Right lobe of liver (tissue), 6 donors: Measurements from ENCODE around the gene IFT88. TPM values are rescaled to one million over a fixed set of nuclear protein-coding genes. Genes with fewer than 3 reads are reported as not detected.

Experiments
- ATAC-seq, 4 donors: fragments of 200-7000 bp; cut with Tn5 transposase; one replicate each; pipeline ENCODE4 v1.9.1; 2020; ENCODE audit warnings: mild to moderate bottlenecking in 4 of 4, moderate library complexity in 4 of 4
- DNase-seq, 3 donors: peaks; one replicate each; pipeline ENCODE4 v3.0.0-alpha.2; 2020
- H3K27ac ChIP-seq, 3 donors: fragments of 200-600 bp; one replicate each; pipeline ENCODE4 v1.8.0; 2022
- H3K27me3 ChIP-seq, 2 donors: fragments of 200-600 bp; one replicate each; pipeline ENCODE4 v1.8.0; 2022
- H3K36me3 ChIP-seq, 4 donors: fragments of 200-600 bp; sonication (generic) in 1 of 4; one replicate each; pipeline versions ENCODE4 v1.5.1 to v1.8.0; 2017 to 2022; ENCODE audit warnings: control low read depth in 1 of 4
- H3K4me1 ChIP-seq, 4 donors: fragments of 200-600 bp; sonication (generic) in 1 of 4; one replicate each; pipeline versions ENCODE4 v1.5.1 to v1.8.0; 2017 to 2022; ENCODE audit warnings: control low read depth in 1 of 4
- H3K4me3 ChIP-seq, 3 donors: fragments of 200-600 bp; one replicate each; pipeline ENCODE4 v1.8.0; 2022
- H3K9me3 ChIP-seq, 4 donors: fragments of 200-600 bp; sonication (generic) in 1 of 4; one replicate each; pipeline versions ENCODE4 v1.5.1 to v1.8.0; 2017 to 2022; ENCODE audit warnings: control low read depth in 1 of 4
- CTCF ChIP-seq, 4 donors: fragments of 200-600 bp in 3 of 4; fragments of 450-650 bp in 1 of 4; IDR thresholded peaks; one replicate each; pipeline versions ENCODE4 v1.5.1 to v1.8.0; 2016 to 2022; ENCODE audit warnings: antibody characterized with exemption in 4 of 4, mild to moderate bottlenecking in 2 of 4
- POLR2A ChIP-seq: fragments of 450-650 bp; IDR thresholded peaks from one replicate; pipeline ENCODE4 v1.6.1; 2017; ENCODE audit warnings: antibody characterized with exemption, mild to moderate bottlenecking
- WGBS: methylation state at CpG from one replicate; pipeline ENCODE4 v1.1.6; 2018; ENCODE audit warnings: low coverage, low lambda C conversion rate; ENCODE audit not compliant: insufficient coverage; ENCODE audit errors: missing lambda C conversion rate; 5-methylcytosine and 5-hydroxymethylcytosine counted together
- intact Hi-C, 2 donors: fragments of 100-400 bp; cut with DNase I; formaldehyde crosslinking; loops; one replicate each; pipeline versions ENCODE4 v1.11.2 to v1.14.1; 2022
- total RNA-seq, 6 experiments: library from RNA; depleted of rRNA in 2 of 6; stranded (reverse); fragments of >200 nt in 2 of 6; fragmentation: NEBNext Ultra II Directional in 3 of 6; extraction: Animal tissue kit (Norgen Biotek cat#: 25700) in 3 of 6; gene quantifications; one replicate each; pipeline versions ENCODE4 v1.1.0 to v1.2.4, GENCODE V29; 2016 to 2023
- donor health status: DM: no; HTN: yes; CAD: no.
- donor health status: DM: no; HTN: no; CAD: no.
- donor health status: DM: no; HTN: no; CAD: no.
- donor health status: DM: no; HTN: yes; CAD: no.
- donor health status: DM: no; HTN: yes; CAD: no.

The IFT88 gene
- total RNA-seq, 6 experiments from 2014 or later, result 7.9 to 17.6 (median 11.8) TPM

GRCh38 chr13:20686863-20687579, 120.1 kb downstream of the IFT88 start:
- TF ChIP-seq POLR2A (no peak), CTCF (IDR thresholded peaks at IDR 0.05) (no peak)

GRCh38 chr13:20689291-20689690, 122.3 kb downstream of the IFT88 start:
- TF ChIP-seq POLR2A (no peak), CTCF (IDR thresholded peaks at IDR 0.05) (no peak)
- Histone ChIP-seq H3K27ac (no peak overlapping the region), H3K27me3 (no peaks in the 10 kb centered on the region), H3K4me1 (no peaks in the 10 kb centered on the region), H3K9me3 (peaks cover 0 to 2% (median 0%) of the 10 kb centered on the region in 4 donors), H3K4me3 (no peak overlapping the region), H3K36me3 (peaks cover 0 to 2% (median 0%) of the 10 kb centered on the region in 4 donors)
- 90% methylated on average over 3 of the region's 3 CpGs for WGBS
- intact Hi-C loops, result no loop called here
- no peak for DNase-seq
- ATAC-seq, result no peak

More at GRCh38 chr13:20686863-20687579, 120.1 kb downstream of the IFT88 start:
- Histone ChIP-seq H3K9me3 (peaks cover 0 to 2% (median 0%) of the 10 kb centered on the region in 4 donors), H3K4me3 (no peak overlapping the region), H3K27ac (no peak overlapping the region), H3K27me3 (no peaks in the 10 kb centered on the region), H3K36me3 (peaks cover 0 to 2% (median 0%) of the 10 kb centered on the region in 4 donors), H3K4me1 (no peaks in the 10 kb centered on the region)
- intact Hi-C loops, result no loop called here
- no peak for ATAC-seq
- 76% methylated on average over 4 of the region's 4 CpGs for WGBS
- no peak for DNase-seq

GRCh38 chr13:20691616-20692015, 124.7 kb downstream of the IFT88 start:
- ATAC-seq, result no peak
- no peak for DNase-seq
- Histone ChIP-seq H3K36me3 (no peaks in the 10 kb centered on the region), H3K9me3 (peaks cover 0 to 2% (median 0%) of the 10 kb centered on the region in 4 donors), H3K4me1 (no peaks in the 10 kb centered on the region), H3K27ac (no peak overlapping the region), H3K4me3 (no peak overlapping the region), H3K27me3 (no peaks in the 10 kb centered on the region)
- WGBS, result 60% methylated on average over 4 of the region's 4 CpGs
- TF ChIP-seq CTCF (IDR thresholded peaks at IDR 0.05) (no peak), POLR2A (no peak)
- intact Hi-C loops, result no loop called here

GRCh38 chr13:20696073-20696472, 129.1 kb downstream of the IFT88 start:
- TF ChIP-seq POLR2A (no peak), CTCF (IDR thresholded peaks at IDR 0.05) (no peak)
- intact Hi-C loops, result no loop called here

More at GRCh38 chr13:20696073-20696472, 129.1 kb downstream of the IFT88 start:
- Histone ChIP-seq H3K36me3 (no peaks in the 10 kb centered on the region), H3K27me3 (no peaks in the 10 kb centered on the region), H3K4me1 (no peaks in the 10 kb centered on the region), H3K4me3 (no peak overlapping the region), H3K9me3 (no peaks in the 10 kb centered on the region), H3K27ac (no peak overlapping the region)
- DNase-seq (no peak), ATAC-seq (no peak)
- WGBS, result 66% methylated on average over 4 of the region's 4 CpGs
